RCC 7860 (cell line): ENCODE measurements around the gene CLASRP.

Experiments used
- DNase-seq: peaks from one replicate; pipeline ENCODE4 v3.0.0-alpha.2; 2015; ENCODE audit warnings: low spot score
- FAIRE-seq: peaks from 2 replicates; lab custom pipeline; 2012; peaks lifted over from hg19 to GRCh38; lab: Jason Lieb, UNC

The CLASRP gene

DNA sequence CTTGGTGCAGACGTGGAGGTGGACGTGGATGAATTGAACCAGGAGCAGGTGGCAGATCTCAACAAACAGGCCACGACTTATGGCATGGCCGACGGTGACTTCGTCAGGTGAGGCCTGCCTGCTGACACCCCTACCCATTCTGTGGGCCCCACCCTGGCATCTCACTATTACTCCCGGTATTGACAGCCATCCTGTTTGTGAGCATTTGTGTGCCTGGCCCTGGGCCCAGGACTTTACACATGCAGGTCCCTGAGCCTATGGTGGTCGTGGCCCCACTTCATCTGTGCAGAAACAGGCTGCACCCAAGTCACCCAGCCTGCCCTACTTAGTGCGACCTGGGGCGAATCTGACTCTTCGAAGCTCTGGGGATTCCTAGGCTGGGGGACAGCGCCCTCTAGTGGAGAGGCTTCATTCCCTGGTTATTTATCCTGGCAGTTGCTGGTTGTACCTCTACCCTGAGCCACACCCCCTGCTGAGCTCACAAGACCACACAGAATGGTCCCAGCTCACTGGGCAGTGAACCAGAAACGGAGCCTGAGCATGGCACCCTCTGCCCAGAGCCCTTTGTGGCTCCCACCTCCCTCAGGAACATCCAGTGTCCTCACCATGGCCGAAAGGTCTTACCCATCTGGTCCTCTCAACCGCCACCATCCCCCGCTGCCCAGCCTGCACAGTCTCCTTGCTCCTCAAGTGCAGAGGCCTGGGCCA lies 20.6 kb downstream of the CLASRP start:
- FAIRE-seq = no peak
- DNase-seq = peak; percentile 54

DNA sequence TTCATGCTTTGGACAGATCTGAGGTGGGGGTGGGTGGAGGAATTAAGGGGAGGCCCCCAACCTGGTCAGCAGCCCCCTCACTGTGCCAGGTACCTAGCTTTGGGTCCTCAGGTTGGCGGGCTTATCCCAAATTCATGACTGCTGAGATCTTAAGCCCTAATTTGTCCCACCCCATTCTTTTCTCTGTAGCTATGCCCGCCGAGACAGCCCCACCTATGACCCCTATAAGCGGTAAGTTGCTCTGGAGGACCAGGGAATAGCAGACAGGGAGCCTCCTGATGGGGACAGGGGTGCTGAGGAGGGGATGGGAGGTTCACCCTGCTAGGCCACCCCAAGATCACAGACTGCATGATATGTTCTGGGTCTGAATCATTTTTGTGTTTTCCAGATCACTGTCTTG lies 23.1 kb downstream of the CLASRP start:
- DNase-seq (no peak), FAIRE-seq (no peak)

DNA sequence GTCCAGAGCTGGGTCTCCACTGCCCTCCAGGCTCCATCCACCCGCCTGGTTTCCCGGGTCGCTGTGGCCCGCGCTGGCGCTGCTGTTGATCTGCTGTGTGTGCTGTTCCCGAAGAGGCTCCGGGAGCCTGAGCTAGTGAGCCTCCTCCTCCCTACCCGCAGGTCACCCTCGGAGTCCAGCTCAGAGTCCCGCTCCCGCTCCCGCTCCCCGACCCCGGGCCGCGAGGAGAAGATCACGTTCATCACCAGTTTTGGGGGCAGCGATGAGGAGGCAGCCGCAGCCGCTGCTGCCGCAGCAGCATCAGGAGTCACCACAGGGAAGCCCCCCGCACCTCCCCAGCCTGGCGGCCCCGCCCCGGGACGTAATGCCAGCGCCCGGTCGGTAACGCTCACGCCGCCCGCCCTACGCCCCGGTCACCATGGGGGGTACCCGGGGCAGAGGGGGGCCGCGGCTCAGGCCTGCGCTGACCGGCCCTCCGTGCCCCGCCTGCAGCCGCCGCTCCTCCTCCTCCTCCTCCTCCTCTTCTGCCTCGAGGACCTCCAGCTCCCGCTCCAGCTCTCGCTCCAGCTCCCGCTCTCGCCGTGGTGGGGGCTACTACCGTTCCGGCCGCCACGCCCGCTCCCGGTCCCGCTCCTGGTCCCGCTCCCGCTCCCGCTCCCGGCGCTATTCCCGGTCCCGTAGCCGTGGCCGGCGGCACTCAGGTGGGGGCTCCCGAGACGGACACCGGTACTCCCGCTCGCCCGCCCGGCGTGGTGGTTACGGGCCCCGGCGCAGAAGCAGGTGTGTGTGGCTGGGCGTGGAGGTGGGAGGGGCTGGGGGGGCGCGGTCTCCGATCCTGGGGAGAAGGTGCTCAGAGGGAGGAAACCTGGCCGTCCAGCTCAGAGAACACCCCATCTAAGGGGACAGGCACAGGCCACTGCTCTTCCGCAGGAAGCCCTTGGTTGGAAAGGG lies 25.3 kb downstream of the CLASRP start:
- DNase-seq (no peak), FAIRE-seq (no peak)

DNA sequence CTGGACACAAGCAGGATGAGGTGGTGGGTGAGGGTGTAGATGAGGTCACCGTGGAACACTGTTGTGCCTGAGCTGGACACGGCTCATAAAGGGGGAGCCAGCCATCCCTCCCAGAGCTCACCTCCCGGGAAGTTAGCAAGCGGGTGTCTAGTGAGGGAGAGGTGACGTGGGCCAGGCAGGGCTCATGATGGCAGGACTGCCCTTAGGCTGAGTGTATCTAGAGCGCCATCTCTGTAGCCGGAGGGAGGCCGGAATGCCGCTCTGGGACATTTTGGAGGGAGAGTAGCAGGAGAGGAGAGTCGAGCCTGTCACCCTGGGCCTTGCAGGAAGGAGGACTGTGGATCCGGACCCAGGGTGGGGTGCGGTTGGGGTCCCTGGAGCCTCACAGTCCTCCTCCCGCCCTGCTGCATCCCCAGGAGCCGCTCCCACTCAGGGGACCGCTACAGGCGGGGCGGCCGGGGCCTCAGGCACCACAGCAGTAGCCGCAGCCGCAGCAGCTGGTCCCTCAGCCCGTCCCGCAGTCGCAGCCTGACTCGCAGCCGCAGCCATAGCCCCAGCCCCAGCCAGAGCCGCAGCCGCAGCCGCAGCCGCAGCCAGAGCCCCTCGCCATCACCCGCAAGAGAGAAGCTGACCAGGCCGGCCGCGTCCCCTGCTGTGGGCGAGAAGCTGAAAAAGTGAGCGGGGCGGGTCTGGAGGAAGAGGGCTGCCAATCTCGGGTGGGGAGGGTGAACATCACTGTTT lies 28.2 kb downstream of the CLASRP start:
- FAIRE-seq = no peak
- no peak for DNase-seq

DNA sequence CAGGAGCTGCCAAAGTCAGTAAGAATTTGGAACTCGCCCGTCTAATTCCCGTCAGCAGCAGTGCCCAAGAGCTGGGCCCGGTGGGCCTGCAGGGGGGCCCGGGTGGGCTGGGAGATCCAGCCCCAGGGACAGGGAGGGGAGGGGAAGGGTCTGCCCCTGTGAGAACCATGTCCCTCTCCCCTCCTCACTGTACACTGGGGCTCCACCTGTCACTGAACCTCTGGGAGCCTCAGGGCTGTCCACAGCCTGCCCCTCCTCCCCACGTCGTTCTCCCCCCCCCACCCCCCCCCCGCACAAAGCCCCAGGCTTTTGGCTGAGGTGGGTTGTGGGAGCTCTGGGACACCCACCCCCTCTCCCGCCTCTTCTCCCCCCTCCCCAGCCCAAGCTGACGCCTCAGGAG lies 29.2 kb downstream of the CLASRP start:
- no peak for FAIRE-seq
- no peak for DNase-seq

GRCh38 chr19:45069056-45069455 lies 30.2 kb downstream of the CLASRP start:
- FAIRE-seq (no peak), DNase-seq (no peak)

DNA sequence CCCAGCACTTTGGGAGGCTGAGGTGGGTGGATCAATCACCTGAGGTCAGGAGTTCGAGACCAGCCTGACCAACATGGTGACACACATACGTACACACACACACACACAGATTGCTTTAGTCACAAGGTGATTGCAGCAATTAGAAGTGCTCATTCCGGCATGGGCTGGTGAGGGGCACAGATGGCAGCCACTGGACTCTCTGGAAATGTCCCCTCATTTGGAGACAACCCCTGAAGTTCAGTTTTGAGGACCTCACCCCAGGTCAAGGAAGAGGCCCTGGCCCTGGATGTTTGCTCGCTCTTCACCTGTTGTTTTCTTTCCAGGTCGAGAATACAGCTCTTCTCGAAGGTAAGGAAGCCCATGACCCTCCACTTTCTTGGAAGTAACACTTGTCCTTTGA lies 31.4 kb downstream of the CLASRP start:
- DNase-seq = no peak
- no peak for FAIRE-seq

- DNase-seq (no peak), FAIRE-seq (no peak)
Measured at GRCh38 chr19:45070861-45071544, 32.2 kb downstream of the CLASRP start.

DNA sequence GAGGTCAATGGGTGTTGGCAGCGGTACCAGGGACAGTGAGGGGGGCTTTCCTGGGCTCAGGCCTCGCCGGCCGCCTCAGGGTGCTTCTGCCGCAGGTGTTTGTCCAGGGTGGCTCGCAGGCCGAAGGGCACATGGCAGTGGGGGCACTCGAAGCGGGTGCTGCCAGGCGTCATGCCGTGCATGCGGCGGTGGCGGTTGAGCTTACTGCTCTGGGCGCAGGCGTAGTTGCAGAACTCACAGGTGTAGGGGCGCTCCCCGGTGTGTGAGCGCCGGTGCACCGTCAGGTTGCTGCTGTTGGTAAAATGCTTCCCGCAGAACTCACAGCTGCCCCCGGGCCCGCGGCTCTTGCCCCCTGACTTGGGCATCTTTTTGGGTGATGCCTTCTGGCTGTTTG lies 32.7 kb downstream of the CLASRP start:
- FAIRE-seq (no peak), DNase-seq (no peak)

DNA sequence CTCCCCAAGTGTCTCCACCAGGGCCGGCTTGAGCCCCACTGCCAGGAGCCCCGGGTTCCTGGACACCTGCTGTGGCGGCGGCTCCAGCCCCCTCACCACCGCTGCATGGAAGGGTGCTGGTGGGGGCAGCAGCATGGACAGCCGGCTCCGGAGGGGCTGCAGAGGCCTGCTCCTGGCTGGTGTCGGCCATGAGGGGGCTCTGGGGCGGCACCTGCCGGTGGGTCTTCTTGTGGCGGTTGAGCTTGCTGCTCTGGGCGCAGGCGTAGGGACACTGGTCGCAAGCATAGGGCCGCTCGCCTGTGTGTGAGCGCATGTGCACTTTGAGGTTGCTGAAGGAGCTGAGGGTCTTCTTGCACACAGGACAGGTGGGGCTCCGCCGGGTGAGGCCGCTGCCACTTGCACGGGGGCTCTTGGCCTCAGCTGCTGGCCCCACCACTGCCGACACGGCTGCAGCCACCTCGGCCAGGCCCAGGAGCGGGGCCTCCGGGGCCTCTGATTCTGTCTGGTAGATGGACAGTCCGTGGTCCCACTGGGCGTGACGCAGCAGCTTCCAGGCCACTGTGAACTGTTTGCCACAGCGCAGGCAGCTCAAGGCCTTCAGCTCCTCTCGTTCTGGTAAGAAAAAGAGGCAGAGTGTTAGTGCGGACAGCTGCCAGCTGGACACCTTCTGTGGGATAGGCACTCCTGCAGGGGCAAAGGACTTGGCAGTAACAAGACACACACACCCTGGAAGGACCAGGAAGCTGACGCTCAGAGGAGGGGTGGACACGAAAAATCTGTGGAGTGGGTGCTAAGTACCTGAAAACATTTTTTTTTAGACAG lies 33.3 kb downstream of the CLASRP start:
- DNase-seq = no peak
- FAIRE-seq = no peak

DNA sequence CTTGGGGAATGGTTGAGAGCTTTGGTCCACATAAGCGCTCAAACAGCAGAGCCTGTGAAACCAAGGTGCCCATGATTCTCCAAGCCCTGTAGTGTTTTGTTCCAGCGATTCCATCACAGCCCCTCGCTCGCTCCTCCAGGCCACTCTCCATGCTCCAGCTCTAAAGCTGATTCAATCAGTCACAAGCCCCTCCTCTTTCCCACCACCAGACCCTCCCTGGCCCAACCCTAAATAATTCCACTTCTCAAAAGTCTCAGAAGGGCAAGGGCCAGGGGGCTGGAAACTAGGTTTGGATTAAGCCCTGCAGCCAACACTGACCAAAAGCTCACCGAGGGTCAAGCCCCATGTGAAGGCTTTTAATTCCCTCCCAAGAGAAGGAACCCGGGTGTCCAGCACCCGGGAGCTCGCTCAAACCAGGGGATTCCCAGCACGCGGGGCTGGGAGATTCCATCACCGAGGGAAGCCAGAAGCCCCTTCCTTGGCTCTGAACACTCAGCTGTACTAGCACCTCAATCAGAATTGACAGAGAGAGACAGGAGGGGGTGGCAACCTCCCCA lies 36.0 kb downstream of the CLASRP start:
- FAIRE-seq = no peak
- no peak for DNase-seq

GRCh38 chr19:45075301-45076028 lies 36.6 kb downstream of the CLASRP start:
- FAIRE-seq (no peak), DNase-seq (peak; percentile 63)

DNA sequence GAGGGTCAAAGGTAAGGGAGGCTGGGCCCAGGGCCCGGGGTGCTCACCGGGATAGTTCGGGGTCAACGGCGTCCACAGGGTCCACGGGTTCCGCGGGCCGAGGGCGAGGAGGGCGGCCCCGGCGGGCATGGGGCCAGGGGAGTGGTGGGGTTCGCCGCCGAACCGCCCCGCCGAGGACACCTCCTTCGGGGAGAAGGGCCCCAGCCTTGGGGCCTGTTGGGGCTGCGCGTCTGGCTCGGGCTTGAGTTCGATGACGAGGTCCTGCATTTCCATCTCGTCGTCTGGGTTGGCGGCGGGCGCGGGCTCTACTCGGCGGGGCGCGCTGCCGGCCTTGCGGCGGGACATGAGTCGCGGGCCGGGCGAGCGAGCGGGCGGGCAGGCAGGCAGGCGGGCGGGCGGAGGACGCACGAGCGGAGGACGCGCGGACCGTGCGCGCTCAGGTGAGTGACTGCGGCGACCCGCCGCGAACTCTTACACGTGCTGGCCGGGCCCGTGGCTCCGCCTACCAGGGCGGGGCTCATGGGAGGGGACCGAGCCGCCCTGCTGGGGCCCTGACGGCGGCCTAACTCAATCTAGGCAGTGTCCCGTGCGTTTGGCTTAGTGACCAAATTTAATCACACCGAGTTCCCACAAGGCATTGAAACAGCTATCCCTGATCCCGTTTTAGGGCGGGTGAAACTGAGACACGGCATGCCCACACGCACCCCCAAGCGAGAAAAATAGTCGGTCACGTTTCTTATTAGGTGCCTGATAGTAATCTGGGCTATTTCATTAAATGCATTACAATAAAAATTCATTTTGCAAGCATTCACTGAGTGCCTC lies 37.4 kb downstream of the CLASRP start, which contains the start of gene ZNF296:
TSS of gene ZNF296 (minus strand) at position 450 of the 822 bp plus-strand sequence. CDS start at position 345, 105 bp downstream.
- FAIRE-seq = no peak
- DNase-seq = peak; percentile 47

GRCh38 chr19:45076851-45077730 lies 38.2 kb downstream of the CLASRP start:
- DNase-seq = no peak
- FAIRE-seq = no peak

- FAIRE-seq (no peak), DNase-seq (no peak)
Measured at GRCh38 chr19:45078390-45079062, 39.7 kb downstream of the CLASRP start.
